Peyer's patch (tissue), 4 donors: Measurements from ENCODE around the gene LRRC46. TPM values are rescaled to one million over a fixed set of nuclear protein-coding genes. Genes with fewer than 3 reads are reported as not detected.

Experiments
- DNase-seq, 3 donors: peaks; one replicate each; pipeline ENCODE4 v3.0.0-alpha.2; 2017 to 2019
- H3K27ac ChIP-seq, 4 donors: fragments of 200-600 bp; sonication (generic); one replicate each; pipeline ENCODE4 v1.5.1; 2016 to 2019
- H3K27me3 ChIP-seq, 2 donors: fragments of 200-600 bp; sonication (generic); one replicate each; pipeline ENCODE4 v1.5.1; 2019
- H3K36me3 ChIP-seq, 3 donors: fragments of 200-600 bp; sonication (generic); one replicate each; pipeline ENCODE4 v1.5.1; 2016 to 2019
- H3K4me1 ChIP-seq, 4 donors: fragments of 200-600 bp; sonication (generic); one replicate each; pipeline ENCODE4 v1.5.1; 2016 to 2019
- H3K4me3 ChIP-seq, 4 donors: fragments of 200-600 bp; sonication (generic); 1 replicate in 3 of 4; 2 replicates in 1 of 4; pipeline ENCODE4 v1.5.1; 2016 to 2019; ENCODE audit warnings: mild to moderate bottlenecking in 1 of 4
- H3K9me3 ChIP-seq, 4 donors: fragments of 200-600 bp; sonication (generic); one replicate each; pipeline ENCODE4 v1.5.1; 2016 to 2019; ENCODE audit warnings: mild to moderate bottlenecking in 1 of 4
- CTCF ChIP-seq, 6 experiments: fragments of 450-650 bp in 4 of 6; fragments of 200-600 bp in 2 of 6; sonication (generic) in 1 of 6; IDR thresholded peaks; one replicate each; pipeline ENCODE4 v1.5.1; 2017 to 2019; ENCODE audit warnings: antibody characterized with exemption in 6 of 6, mild to moderate bottlenecking in 3 of 6, moderate library complexity in 1 of 6
- POLR2A ChIP-seq, 2 donors: fragments of 450-650 bp; IDR thresholded peaks; one replicate each; pipeline ENCODE4 v1.5.1; 2017; ENCODE audit warnings: antibody characterized with exemption in 2 of 2, mild to moderate bottlenecking in 2 of 2, moderate library complexity in 2 of 2
- total RNA-seq, 4 donors: library from RNA; depleted of rRNA; stranded (reverse); fragments of >200 nt; gene quantifications; one replicate each; pipeline ENCODE4 v1.1.0, GENCODE V29; 2016

The LRRC46 gene
- total RNA-seq, 4 donors from 2014 or later = 0.40 TPM; not detected in 3

GRCh38 chr17:47856830-47857229, 25.4 kb downstream of the LRRC46 start:
- no peaks in the 10 kb centered on the region for H3K36me3 ChIP-seq
- H3K9me3 ChIP-seq = no peaks in the 10 kb centered on the region
- H3K27me3 ChIP-seq = no peaks in the 10 kb centered on the region
- no peak overlapping the region for H3K27ac ChIP-seq
- H3K4me3 ChIP-seq = no peak overlapping the region
- no peak for DNase-seq
- TF ChIP-seq CTCF (IDR thresholded peaks at IDR 0.05) = no peak
- TF ChIP-seq POLR2A (IDR thresholded peaks at IDR 0.05) = no peak
- peaks cover 0 to 5% (median 2%) of the 10 kb centered on the region in 4 donors for H3K4me1 ChIP-seq

- Histone ChIP-seq H3K27ac (no peak overlapping the region), H3K4me3 (no peak overlapping the region), H3K27me3 (no peaks in the 10 kb centered on the region), H3K4me1 (no peaks in the 10 kb centered on the region), H3K36me3 (no peaks in the 10 kb centered on the region), H3K9me3 (no peaks in the 10 kb centered on the region)
- no peak for DNase-seq
- TF ChIP-seq CTCF (IDR thresholded peaks at IDR 0.05) (no peak), POLR2A (IDR thresholded peaks at IDR 0.05) (no peak)
Observed at GRCh38 chr17:47857551-47858455, 26.3 kb downstream of the LRRC46 start.

GRCh38 chr17:47860386-47860785, 28.9 kb downstream of the LRRC46 start:
- H3K4me3 ChIP-seq = no peak overlapping the region

GRCh38 chr17:47862621-47863440, 31.4 kb downstream of the LRRC46 start:
- Histone ChIP-seq H3K4me3 (no peak overlapping the region), H3K36me3 (no peaks in the 10 kb centered on the region), H3K9me3 (no peaks in the 10 kb centered on the region), H3K27me3 (no peaks in the 10 kb centered on the region), H3K4me1 (peaks cover 0 to 11% (median 0%) of the 10 kb centered on the region in 4 donors), H3K27ac (peak overlapping the region in 2 of 4 donors; percentile 39 to 74)
- TF ChIP-seq CTCF (IDR thresholded peaks at IDR 0.05) (no peak), POLR2A (IDR thresholded peaks at IDR 0.05) (peak in 1 of 2 donors; percentile 10)
- peak in 1 of 3 donors; percentile 66 for DNase-seq

More at GRCh38 chr17:47860386-47860785, 28.9 kb downstream of the LRRC46 start:
- no peak for DNase-seq
- TF ChIP-seq CTCF (IDR thresholded peaks at IDR 0.05) (no peak), POLR2A (IDR thresholded peaks at IDR 0.05) (no peak)
- Histone ChIP-seq H3K36me3 (no peaks in the 10 kb centered on the region), H3K27me3 (no peaks in the 10 kb centered on the region), H3K9me3 (no peaks in the 10 kb centered on the region), H3K27ac (no peak overlapping the region), H3K4me1 (peaks cover 0 to 11% (median 0%) of the 10 kb centered on the region in 4 donors)

GRCh38 chr17:47864791-47865216, 33.3 kb downstream of the LRRC46 start:
- no peaks in the 10 kb centered on the region for H3K27me3 ChIP-seq
- TF ChIP-seq POLR2A (IDR thresholded peaks at IDR 0.05) = no peak
- TF ChIP-seq CTCF (IDR thresholded peaks at IDR 0.05) = no peak
- H3K4me1 ChIP-seq = peaks cover 0 to 11% (median 0%) of the 10 kb centered on the region in 4 donors
- DNase-seq = no peak
- no peaks in the 10 kb centered on the region for H3K9me3 ChIP-seq
- H3K27ac ChIP-seq = peak overlapping the region in 1 of 4 donors; percentile 58
- no peaks in the 10 kb centered on the region for H3K36me3 ChIP-seq
- H3K4me3 ChIP-seq = no peak overlapping the region
